Activated CD8-positive, alpha-beta memory T cell treated with anti-CD3 and anti-CD28 coated beads for 36 hours (primary cell): ENCODE data around the gene NAIP. TPM values are rescaled to one million over a fixed set of nuclear protein-coding genes. Genes with fewer than 3 reads are reported as not detected.
"Not testable (repeated sequence)": the region's sequence is repeated elsewhere in the genome, so short reads cannot be mapped to it uniquely, and the experiment has no call there.

Experiments
- CTCF ChIA-PET: fragments of 350-600 bp; sonication (Branson Sonifier 250); formaldehyde crosslinking; loops from one replicate; lab custom pipeline; 2021; ENCODE audit warnings: antibody characterized with exemption; lab: Charles Lee
- POLR2A ChIA-PET: fragments of 350-600 bp; sonication (Branson Sonifier 250); formaldehyde crosslinking; loops from one replicate; lab custom pipeline; 2021; ENCODE audit warnings: antibody characterized with exemption; lab: Charles Lee
- total RNA-seq, 2 experiments: library from RNA; stranded (reverse); gene quantifications; one replicate each; pipeline ENCODE4 v1.2.3, GENCODE V29; 2021

Gene NAIP
- total RNA-seq: 1 to 10 TPM; 1.6 to 2.2 TPM

GRCh38 chr5:71025289-71025953, at the start of gene NAIP:
Gene NAIP (minus strand): TSS chr5:71025339. CDS start chr5:71012915, 12,424 bp downstream.
- CTCF ChIA-PET, POLR2A ChIA-PET: not testable (repeated sequence)

- CTCF ChIA-PET, POLR2A ChIA-PET: not testable (repeated sequence)
Observed at GRCh38 chr5:71067262-71067928, 42.3 kb upstream of the NAIP start, which contains the start of gene GTF2H2. Gene GTF2H2 (minus strand): TSS chr5:71067676. CDS start chr5:71062763, 4,913 bp downstream.

- POLR2A ChIA-PET, CTCF ChIA-PET: not testable (repeated sequence)
Observed at GRCh38 chr5:71061322-71061721, 36.2 kb upstream of the NAIP start.

- POLR2A ChIA-PET: not testable (repeated sequence)
Observed at GRCh38 chr5:71059426-71059825, 34.3 kb upstream of the NAIP start.

GRCh38 chr5:71044808-71045207, 19.7 kb upstream of the NAIP start:
- POLR2A ChIA-PET, CTCF ChIA-PET: not testable (repeated sequence)

More at GRCh38 chr5:71059426-71059825, 34.3 kb upstream of the NAIP start:
- CTCF ChIA-PET: not testable (repeated sequence)

- CTCF ChIA-PET, POLR2A ChIA-PET: not testable (repeated sequence)
Observed at GRCh38 chr5:71044128-71044527, 19.0 kb upstream of the NAIP start.

- CTCF ChIA-PET, POLR2A ChIA-PET: not testable (repeated sequence)
Observed at GRCh38 chr5:71031046-71031776, 6.1 kb upstream of the NAIP start.

GRCh38 chr5:71020643-71021042, 4.5 kb downstream of the NAIP start:
- POLR2A ChIA-PET, CTCF ChIA-PET: not testable (repeated sequence)

GRCh38 chr5:71018376-71019005, 6.6 kb downstream of the NAIP start:
- CTCF ChIA-PET: not testable (repeated sequence)

GRCh38 chr5:71014176-71014575, 11.0 kb downstream of the NAIP start:
- POLR2A ChIA-PET: no interaction called here
- CTCF ChIA-PET: no interaction called here

More at GRCh38 chr5:71018376-71019005, 6.6 kb downstream of the NAIP start:
- POLR2A ChIA-PET: not testable (repeated sequence)

- CTCF ChIA-PET: interaction anchor here (0.6 kb wide), 1 partner anchor 1256 kb away, joined by 3 read pairs; no protein-coding TSS in a partner anchor
- POLR2A ChIA-PET: interaction anchor here (0.6 kb wide), 1 partner anchor 854 kb away, joined by 3 read pairs; no protein-coding TSS in a partner anchor
Observed at GRCh38 chr5:71013575-71013974, 11.6 kb downstream of the NAIP start.

GRCh38 chr5:71011194-71011792, 13.8 kb downstream of the NAIP start:
- ChIA-PET POLR2A (no interaction called here), CTCF (no interaction called here)

GRCh38 chr5:71006983-71007382, 18.2 kb downstream of the NAIP start:
- CTCF ChIA-PET: not testable (repeated sequence)

GRCh38 chr5:70984882-70985281, 40.3 kb downstream of the NAIP start:
- CTCF ChIA-PET, POLR2A ChIA-PET: not testable (repeated sequence)

More at GRCh38 chr5:71006983-71007382, 18.2 kb downstream of the NAIP start:
- POLR2A ChIA-PET: not testable (repeated sequence)

- CTCF ChIA-PET, POLR2A ChIA-PET: not testable (repeated sequence)
Observed at GRCh38 chr5:70967220-70967619, 57.9 kb downstream of the NAIP start.

- CTCF ChIA-PET, POLR2A ChIA-PET: not testable (repeated sequence)
Observed at GRCh38 chr5:70964531-70964930, 60.6 kb downstream of the NAIP start.

GRCh38 chr5:70953068-70953467, 72.1 kb downstream of the NAIP start:
- CTCF ChIA-PET, POLR2A ChIA-PET: not testable (repeated sequence)

GRCh38 chr5:70932560-70932959, 92.6 kb downstream of the NAIP start:
- POLR2A ChIA-PET, CTCF ChIA-PET: not testable (repeated sequence)

- CTCF ChIA-PET, POLR2A ChIA-PET: not testable (repeated sequence)
Observed at GRCh38 chr5:70931709-70932368, 93.3 kb downstream of the NAIP start.
